Frontal cortex (tissue), 4 donors: ENCODE measurements around the gene HECW1. TPM values are rescaled to one million over a fixed set of nuclear protein-coding genes. Genes with fewer than 3 reads are reported as not detected.
"Not testable (repeated sequence)": the region's sequence is repeated elsewhere in the genome, so short reads cannot be mapped to it uniquely, and the experiment has no call there.

Experiments
- DNase-seq, 2 donors: peaks; one replicate each; pipeline ENCODE4 v3.0.0; 2012; ENCODE audit warnings: low spot score in 2 of 2
- FAIRE-seq: peaks from 2 replicates; lab custom pipeline; 2012; peaks lifted over from hg19 to GRCh38; lab: Jason Lieb, UNC
- total RNA-seq: library from RNA; depleted of rRNA; stranded (reverse); fragments of >200 nt; gene quantifications from one replicate; pipeline ENCODE4 v1.2.3, GENCODE V29; 2014
- donor health status: control.
- donor health status: control.
- donor health status: control.

The HECW1 gene
- total RNA-seq, 1 donor from 2014 or later: 41.6 TPM

DNA sequence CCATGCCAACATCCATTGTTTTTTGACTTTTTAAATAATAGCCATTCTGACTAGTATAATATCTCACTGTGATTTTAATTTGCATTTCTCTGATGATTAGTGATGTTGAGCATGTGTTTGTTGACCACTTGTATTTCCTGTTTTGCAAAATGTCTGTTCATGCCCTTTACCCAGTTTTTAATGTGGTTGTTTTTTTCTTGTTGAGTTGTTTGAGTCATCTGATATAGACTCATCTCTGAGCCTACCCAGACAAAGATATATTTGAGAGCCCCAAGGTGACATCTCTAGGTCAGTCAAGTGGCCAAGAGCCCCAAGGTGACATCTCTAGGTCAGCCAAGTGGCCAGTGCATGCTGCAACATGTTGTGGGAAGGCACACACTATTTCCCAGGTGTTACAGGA is 224.7 kb downstream of the HECW1 start:
- no peak for DNase-seq
- FAIRE-seq: no peak

GRCh38 chr7:43337811-43338210 is 225.4 kb downstream of the HECW1 start:
- DNase-seq (no peak), FAIRE-seq (no peak)

GRCh38 chr7:43341132-43341531 is 228.7 kb downstream of the HECW1 start:
- FAIRE-seq (peak; percentile 26), DNase-seq (no peak)

DNA sequence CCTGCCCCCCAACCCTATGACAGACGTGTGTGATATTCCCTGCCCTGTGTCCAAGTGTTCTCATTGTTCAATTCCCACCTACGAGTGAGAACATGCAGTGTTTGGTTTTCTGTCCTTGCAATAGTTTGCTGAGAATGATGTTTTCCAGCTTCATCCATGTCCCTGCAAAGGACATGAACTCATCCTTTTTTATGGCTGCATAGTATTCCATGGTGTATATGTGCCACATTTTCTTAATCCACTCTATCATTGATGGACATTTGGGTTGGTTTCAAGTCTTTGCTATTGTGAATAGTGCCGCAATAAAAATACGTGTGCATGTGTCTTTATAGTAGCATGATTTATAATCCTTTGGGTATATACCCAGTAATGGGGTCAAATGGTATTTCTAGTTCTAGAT is 231.0 kb downstream of the HECW1 start:
- DNase-seq, FAIRE-seq: not testable (repeated sequence)

DNA sequence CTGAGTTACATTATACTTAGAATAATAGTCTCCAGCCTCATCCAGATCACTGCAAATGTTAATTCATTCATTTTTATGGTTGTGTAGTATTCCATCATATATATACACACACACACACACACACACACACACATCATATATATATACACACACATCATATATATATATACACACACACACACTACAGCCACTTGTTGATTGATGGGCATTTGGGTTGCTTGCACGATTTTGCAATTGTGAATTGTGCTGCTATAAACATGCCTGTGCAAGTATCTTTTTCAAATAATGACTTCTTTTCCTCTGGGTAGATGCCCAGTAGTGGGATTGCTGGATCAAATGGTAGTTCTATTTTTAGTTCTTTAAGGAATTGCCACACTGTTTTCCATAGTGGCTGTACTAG is 233.2 kb downstream of the HECW1 start:
- FAIRE-seq, DNase-seq: not testable (repeated sequence)

- DNase-seq: no peak
- FAIRE-seq: no peak
Observed at GRCh38 chr7:43351683-43352082, 239.2 kb downstream of the HECW1 start.

GRCh38 chr7:43353902-43354301 is 241.5 kb downstream of the HECW1 start:
- no peak for DNase-seq
- FAIRE-seq: no peak

DNA sequence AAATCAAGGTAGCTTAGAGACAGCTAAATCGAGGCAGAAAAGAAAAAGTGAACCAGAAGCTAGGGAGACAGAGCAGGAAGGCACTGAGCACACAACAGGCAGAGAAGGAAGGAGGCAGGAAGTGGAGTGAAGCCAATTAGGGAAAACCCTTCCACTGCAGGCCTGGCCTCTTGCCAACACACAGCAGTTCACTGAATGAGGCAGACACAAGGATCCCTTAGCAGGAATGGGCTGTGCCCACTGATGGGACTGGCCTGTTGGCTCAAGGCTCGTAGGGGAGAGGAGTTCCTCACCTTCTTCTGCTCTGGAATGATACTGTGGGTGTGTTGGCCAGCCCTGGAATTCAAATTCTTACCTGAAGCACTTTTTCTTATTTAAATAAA is 250.2 kb downstream of the HECW1 start:
- no peak for DNase-seq
- no peak for FAIRE-seq

GRCh38 chr7:43363035-43363791 is 250.8 kb downstream of the HECW1 start:
- FAIRE-seq (no peak), DNase-seq (no peak)

- DNase-seq (no peak), FAIRE-seq (no peak)
Observed at GRCh38 chr7:43364391-43364790, 251.9 kb downstream of the HECW1 start.

DNA sequence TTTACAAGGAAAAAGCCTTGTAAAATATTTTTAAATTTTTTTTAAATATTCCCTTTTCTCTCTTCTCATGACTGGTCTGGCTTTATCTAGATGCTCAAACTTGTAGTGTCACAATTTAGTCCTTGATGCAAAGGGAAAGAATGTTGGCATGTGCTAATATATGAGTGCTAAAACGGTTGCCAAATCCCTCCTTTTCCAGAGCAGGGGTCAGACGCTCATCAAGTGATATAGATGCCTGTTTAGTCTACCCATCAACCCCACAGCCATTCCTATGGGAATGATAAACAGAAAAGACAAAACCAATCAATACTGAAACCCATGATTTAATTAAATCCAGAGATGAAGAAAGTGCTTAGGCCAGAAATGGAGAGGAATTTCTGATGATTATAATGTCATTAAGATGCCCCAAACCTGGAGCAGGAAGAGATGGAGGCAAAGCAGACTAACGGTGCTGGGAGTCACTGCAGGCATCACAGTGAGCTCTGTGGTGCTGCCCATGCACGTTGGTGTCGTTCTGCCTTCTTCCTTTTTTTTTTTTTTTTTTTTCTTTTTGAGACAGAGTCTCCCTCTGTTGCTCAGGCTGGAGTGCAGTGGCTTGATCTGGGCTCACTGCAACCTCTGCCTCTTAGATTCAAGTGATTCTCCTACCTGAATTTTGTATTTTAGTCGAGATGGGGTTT is 260.4 kb downstream of the HECW1 start:
- DNase-seq (no peak), FAIRE-seq (no peak)

GRCh38 chr7:43377196-43377960 is 264.9 kb downstream of the HECW1 start:
- no peak for DNase-seq
- FAIRE-seq: no peak

- DNase-seq (no peak), FAIRE-seq (no peak)
Observed at GRCh38 chr7:43379210-43379609, 266.8 kb downstream of the HECW1 start.

DNA sequence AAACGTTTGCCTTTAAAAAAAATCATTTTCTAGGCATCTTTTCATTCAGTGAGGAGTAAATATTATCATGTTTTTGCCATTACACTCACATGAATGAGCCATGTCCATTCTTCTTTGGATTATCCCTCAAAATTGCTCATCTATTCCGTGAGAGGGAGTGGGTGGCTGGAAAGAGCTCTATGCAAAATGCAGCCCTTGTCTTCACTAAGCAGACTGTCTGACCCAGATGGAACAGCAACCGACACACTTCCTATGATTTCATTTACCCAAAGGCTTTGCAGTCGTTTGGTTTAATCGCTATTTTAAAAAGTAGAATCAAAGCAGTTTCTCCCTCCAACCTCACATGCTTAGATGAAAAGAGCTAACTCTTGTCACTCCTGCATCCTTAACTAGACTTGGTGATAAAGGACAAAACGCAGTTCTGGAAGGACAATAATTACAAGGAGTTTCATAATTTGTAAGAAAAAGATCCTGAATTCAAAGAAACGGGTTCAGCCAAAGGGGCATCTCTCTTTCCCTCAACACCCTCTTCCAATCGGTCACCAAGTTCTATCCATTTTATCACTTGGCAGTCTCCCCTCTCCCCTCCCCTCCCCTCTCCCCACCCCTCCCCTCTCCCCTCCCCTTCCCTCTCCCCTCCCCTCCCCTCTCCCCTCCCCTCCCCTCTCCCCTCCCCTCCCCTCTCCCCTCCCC is 272.3 kb downstream of the HECW1 start:
- DNase-seq (peak in 1 of 2 donors; percentile 17), FAIRE-seq (no peak)

- FAIRE-seq (no peak), DNase-seq (no peak)
Observed at GRCh38 chr7:43385309-43385680, 272.8 kb downstream of the HECW1 start.

- FAIRE-seq: no peak
- no peak for DNase-seq
Observed at GRCh38 chr7:43385856-43386255, 273.4 kb downstream of the HECW1 start.

- FAIRE-seq (no peak), DNase-seq (no peak)
Observed at GRCh38 chr7:43387932-43388331, 275.5 kb downstream of the HECW1 start.

DNA sequence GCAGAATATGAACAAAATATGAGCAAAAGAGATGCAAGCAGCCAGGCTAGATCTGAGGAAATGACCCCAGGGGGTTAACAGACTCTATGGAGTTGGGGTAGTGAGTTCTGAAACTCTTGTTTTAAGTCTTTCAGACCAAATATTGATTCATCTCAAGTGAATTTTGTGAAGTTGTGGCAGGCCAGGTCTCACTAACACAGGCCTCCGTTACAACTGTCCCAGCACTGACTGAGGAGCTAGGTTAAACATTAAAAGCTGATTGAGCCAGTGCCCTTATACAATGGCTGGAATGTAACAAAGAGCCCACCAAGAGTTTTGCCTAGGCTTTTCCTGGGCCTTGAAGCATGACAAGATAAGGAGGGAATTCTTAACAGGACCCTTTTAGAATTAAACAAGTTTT is 278.1 kb downstream of the HECW1 start:
- DNase-seq: no peak
- FAIRE-seq: no peak

DNA sequence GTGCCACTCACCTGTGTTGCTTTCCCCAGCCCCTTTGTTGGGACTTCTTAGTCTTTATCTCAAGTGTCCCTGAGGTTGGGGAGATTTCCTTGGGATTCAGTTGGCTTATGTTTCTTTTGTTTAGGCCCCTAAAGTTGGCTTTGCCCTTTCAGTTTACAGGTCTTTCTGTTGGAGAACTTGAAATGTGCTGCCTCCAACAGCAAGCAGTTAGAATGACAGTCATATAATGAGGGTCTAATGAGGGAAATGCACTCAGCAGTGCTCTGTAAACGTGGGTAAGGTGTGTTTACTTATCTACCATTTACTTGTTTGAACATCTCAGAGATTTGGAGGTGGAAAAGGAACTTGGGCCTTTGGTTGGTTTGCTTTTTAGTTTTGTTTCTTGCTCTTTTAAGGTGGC is 279.1 kb downstream of the HECW1 start:
- no peak for FAIRE-seq
- no peak for DNase-seq

DNA sequence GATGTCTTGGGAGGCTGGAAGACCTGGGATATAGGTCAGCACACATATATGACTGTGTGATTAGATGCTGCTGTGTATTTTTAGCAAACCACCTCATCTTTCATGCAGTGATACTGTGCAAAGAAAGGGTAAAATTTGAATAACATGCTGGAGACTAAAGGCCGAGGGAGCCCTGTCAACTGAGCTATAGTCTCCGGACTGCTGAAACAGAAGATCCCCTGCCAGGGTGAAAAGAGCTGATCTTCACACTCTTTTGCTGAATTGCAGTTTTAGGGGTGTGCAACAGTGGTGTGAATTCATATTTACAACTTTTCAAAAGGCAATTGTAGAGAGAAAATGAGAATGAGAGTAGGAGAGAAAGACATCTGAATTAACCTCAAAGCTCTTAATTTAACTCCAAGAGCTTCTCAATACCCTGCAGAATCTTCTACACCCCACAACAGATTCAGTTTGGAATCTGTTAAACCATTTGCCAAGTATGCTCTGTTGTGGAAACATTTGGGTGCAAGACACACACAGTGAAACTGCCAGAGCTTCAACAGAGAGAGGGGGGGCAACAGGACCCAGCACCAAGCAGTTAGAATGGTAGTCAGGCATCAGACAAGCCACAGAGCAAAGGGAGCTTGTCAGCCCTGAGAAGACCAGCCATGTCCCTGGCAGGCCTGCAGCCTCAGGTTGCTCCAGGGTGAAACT is 280.3 kb downstream of the HECW1 start:
- FAIRE-seq: no peak

More for the DNA sequence above, 280.3 kb downstream of the HECW1 start:
- no peak for DNase-seq
